Stimulated activated CD8-positive, alpha-beta memory T cell treated with anti-CD3 and anti-CD28 coated beads, Interleukin-4, amount 100 ng/mL, for 24 hours (primary cell): Measurements from ENCODE around the gene NR1H2.
A peak's percentile ranks its signal among the peaks of the same experiment; 100 is the strongest.
"Not testable (repeated sequence)": the region's sequence is repeated elsewhere in the genome, so short reads cannot be mapped to it uniquely, and the experiment has no call there.

Experiments
- DNase-seq: peaks from one replicate; pipeline ENCODE4 v3.0.0-alpha.2; 2020; ENCODE audit warnings: low read depth

Gene NR1H2

GRCh38 chr19:50347089-50347581 is 29.1 kb upstream of the NR1H2 start:
- DNase-seq = not testable (repeated sequence)

- no peak for DNase-seq
These were observed 26.8 kb upstream of the NR1H2 start for GRCh38 chr19:50349277-50350057.

- no peak for DNase-seq
These were observed 24.0 kb upstream of the NR1H2 start for GRCh38 chr19:50352242-50352641.

- not testable (repeated sequence) for DNase-seq
These were observed 22.8 kb upstream of the NR1H2 start for GRCh38 chr19:50353487-50353880.

- DNase-seq = no peak
These were observed 19.5 kb upstream of the NR1H2 start for GRCh38 chr19:50356691-50357177.

- peak; percentile 84 for DNase-seq
These were observed 18.8 kb upstream of the NR1H2 start for GRCh38 chr19:50357178-50358100.

- DNase-seq = peak; percentile 62
These were observed 17.6 kb upstream of the NR1H2 start for GRCh38 chr19:50358483-50359327.

- no peak for DNase-seq
These were observed 16.9 kb upstream of the NR1H2 start for GRCh38 chr19:50359328-50359818.

- no peak for DNase-seq
These were observed 14.8 kb upstream of the NR1H2 start for GRCh38 chr19:50361290-50362029.

- no peak for DNase-seq
These were observed 14.2 kb upstream of the NR1H2 start for GRCh38 chr19:50362030-50362412.

- no peak for DNase-seq
These were observed 13.4 kb upstream of the NR1H2 start for GRCh38 chr19:50362656-50363424.

- no peak for DNase-seq
These were observed 10.6 kb upstream of the NR1H2 start, which contains the start of gene NAPSA for GRCh38 chr19:50365434-50366306. Gene NAPSA (minus strand): TSS chr19:50365639. CDS start chr19:50365621, 18 bp downstream.

GRCh38 chr19:50368649-50369570 is 7.3 kb upstream of the NR1H2 start:
- peak; percentile 53 for DNase-seq

- DNase-seq = no peak
These were observed 4.3 kb upstream of the NR1H2 start for GRCh38 chr19:50371914-50372475.

GRCh38 chr19:50377051-50377461 is 799 bp downstream of the NR1H2 start:
- no peak for DNase-seq

GRCh38 chr19:50377517-50377916 is 1.3 kb downstream of the NR1H2 start:
- no peak for DNase-seq

- no peak for DNase-seq
These were observed 2.1 kb downstream of the NR1H2 start for GRCh38 chr19:50378169-50378862.
